ENCODE data around the gene CDCA7L.
A peak's percentile ranks its signal among the peaks of the same experiment; 100 is the strongest.

Gene CDCA7L

GRCh38 chr7:21945454-21946221 is at the start of gene CDCA7L:
Gene CDCA7L, minus strand, starts transcription at chr7:21945899. Its CDS starts 95 bp downstream, at chr7:21945804.
- peak; percentile 60 to 61 for DNase-seq (ENCODE audit: low read depth in 2 of 2)

- DNase-seq (ENCODE audit: low read depth in 2 of 2) = no peak
These were observed 40.4 kb upstream of the CDCA7L start for GRCh38 chr7:21986096-21986495.

- DNase-seq (ENCODE audit: low read depth in 2 of 2) = no peak
These were observed 38.3 kb upstream of the CDCA7L start for GRCh38 chr7:21984042-21984441.

- no peak for DNase-seq (ENCODE audit: low read depth in 2 of 2)
These were observed 37.4 kb upstream of the CDCA7L start for GRCh38 chr7:21983056-21983455.

GRCh38 chr7:21981524-21981923 is 35.8 kb upstream of the CDCA7L start:
- no peak for DNase-seq (ENCODE audit: low read depth in 2 of 2)

GRCh38 chr7:21980926-21981500 is 35.3 kb upstream of the CDCA7L start:
- DNase-seq (ENCODE audit: low read depth in 2 of 2) = no peak

GRCh38 chr7:21972397-21972784 is 26.7 kb upstream of the CDCA7L start:
- DNase-seq (ENCODE audit: low read depth in 2 of 2) = no peak

GRCh38 chr7:21971780-21972396 is 26.2 kb upstream of the CDCA7L start:
- no peak for DNase-seq (ENCODE audit: low read depth in 2 of 2)

- no peak for DNase-seq (ENCODE audit: low read depth in 2 of 2)
These were observed 24.1 kb upstream of the CDCA7L start for GRCh38 chr7:21969822-21970221.

GRCh38 chr7:21967598-21968003 is 21.9 kb upstream of the CDCA7L start:
- no peak for DNase-seq (ENCODE audit: low read depth in 2 of 2)

GRCh38 chr7:21966271-21966670 is 20.6 kb upstream of the CDCA7L start:
- DNase-seq (ENCODE audit: low read depth in 2 of 2) = no peak

GRCh38 chr7:21965291-21965690 is 19.6 kb upstream of the CDCA7L start:
- DNase-seq (ENCODE audit: low read depth in 2 of 2) = no peak

GRCh38 chr7:21962677-21963076 is 17.0 kb upstream of the CDCA7L start:
- no peak for DNase-seq (ENCODE audit: low read depth in 2 of 2)

GRCh38 chr7:21960922-21961321 is 15.2 kb upstream of the CDCA7L start:
- no peak for DNase-seq (ENCODE audit: low read depth in 2 of 2)

GRCh38 chr7:21959387-21959776 is 13.7 kb upstream of the CDCA7L start:
- no peak for DNase-seq (ENCODE audit: low read depth in 2 of 2)

- DNase-seq (ENCODE audit: low read depth in 2 of 2) = no peak
These were observed 8.1 kb upstream of the CDCA7L start for GRCh38 chr7:21953781-21954180.

GRCh38 chr7:21948887-21949540 is 3.3 kb upstream of the CDCA7L start:
- no peak for DNase-seq (ENCODE audit: low read depth in 2 of 2)

GRCh38 chr7:21948364-21948763 is 2.7 kb upstream of the CDCA7L start:
- DNase-seq (ENCODE audit: low read depth in 2 of 2) = no peak

- DNase-seq (ENCODE audit: low read depth in 2 of 2) = no peak
These were observed 2.2 kb upstream of the CDCA7L start for GRCh38 chr7:21947946-21948345.

GRCh38 chr7:21947056-21947455 is 1.4 kb upstream of the CDCA7L start:
- DNase-seq (ENCODE audit: low read depth in 2 of 2) = no peak

GRCh38 chr7:21946222-21946709 is 567 bp upstream of the CDCA7L start:
- no peak for DNase-seq (ENCODE audit: low read depth in 2 of 2)

Measured in stimulated activated CD8-positive, alpha-beta memory T cell treated with anti-CD3 and anti-CD28 coated beads, Interleukin-15, amount 100 ng/mL, for 48 hours (primary cell).